GM12891 (cell line): ENCODE measurements around the gene C11orf97.

Experiments
- PAX5 ChIP-seq: IDR thresholded peaks from 2 replicates; pipeline ENCODE4 v1.6.1; 2011; ENCODE audit warnings: low read length, moderate library complexity, mild to moderate bottlenecking; ENCODE audit not compliant: insufficient read depth, severe bottlenecking
- POLR2A ChIP-seq: IDR thresholded peaks from 2 replicates; pipeline ENCODE4 v1.6.1; 2011; ENCODE audit warnings: low read depth, low read length, control low read depth
- POLR2AphosphoS5 ChIP-seq: IDR thresholded peaks from 2 replicates; pipeline ENCODE4 v1.6.1; 2011; ENCODE audit warnings: low read depth, low read length, control low read depth
- POU2F2 ChIP-seq: IDR thresholded peaks from 2 replicates; pipeline ENCODE4 v1.6.1; 2011; ENCODE audit warnings: low read depth, mild to moderate bottlenecking, control low read depth, low read length, moderate library complexity
- SPI1 ChIP-seq: IDR thresholded peaks from 2 replicates; pipeline ENCODE4 v1.6.1; 2011; ENCODE audit warnings: low read depth, low read length, control low read depth
- TAF1 ChIP-seq: IDR thresholded peaks from 2 replicates; pipeline ENCODE4 v1.6.1; 2011; ENCODE audit warnings: low read depth, low read length, control low read depth

- TF ChIP-seq POLR2A (no peak), TAF1 (no peak), POLR2AphosphoS5 (no peak), SPI1 (no peak), PAX5 (no peak), POU2F2 (no peak)
Measured at GRCh38 chr11:94559361-94559760, 47.1 kb downstream of the C11orf97 start.
